COR-L47 (cell line): Measurements from ENCODE around the gene TRIP10.

Experiments
- DNase-seq: peaks from one replicate; lab custom pipeline; 2025; lab: John Stamatoyannopoulos, UW

The TRIP10 gene

GRCh38 chr19:6711605-6712004 is 27.9 kb upstream of the TRIP10 start:
- DNase-seq = no peak

- no peak for DNase-seq
Observed at GRCh38 chr19:6712231-6712630, 27.2 kb upstream of the TRIP10 start.

- DNase-seq = no peak
Observed at GRCh38 chr19:6712692-6713670, 26.5 kb upstream of the TRIP10 start.

DNA sequence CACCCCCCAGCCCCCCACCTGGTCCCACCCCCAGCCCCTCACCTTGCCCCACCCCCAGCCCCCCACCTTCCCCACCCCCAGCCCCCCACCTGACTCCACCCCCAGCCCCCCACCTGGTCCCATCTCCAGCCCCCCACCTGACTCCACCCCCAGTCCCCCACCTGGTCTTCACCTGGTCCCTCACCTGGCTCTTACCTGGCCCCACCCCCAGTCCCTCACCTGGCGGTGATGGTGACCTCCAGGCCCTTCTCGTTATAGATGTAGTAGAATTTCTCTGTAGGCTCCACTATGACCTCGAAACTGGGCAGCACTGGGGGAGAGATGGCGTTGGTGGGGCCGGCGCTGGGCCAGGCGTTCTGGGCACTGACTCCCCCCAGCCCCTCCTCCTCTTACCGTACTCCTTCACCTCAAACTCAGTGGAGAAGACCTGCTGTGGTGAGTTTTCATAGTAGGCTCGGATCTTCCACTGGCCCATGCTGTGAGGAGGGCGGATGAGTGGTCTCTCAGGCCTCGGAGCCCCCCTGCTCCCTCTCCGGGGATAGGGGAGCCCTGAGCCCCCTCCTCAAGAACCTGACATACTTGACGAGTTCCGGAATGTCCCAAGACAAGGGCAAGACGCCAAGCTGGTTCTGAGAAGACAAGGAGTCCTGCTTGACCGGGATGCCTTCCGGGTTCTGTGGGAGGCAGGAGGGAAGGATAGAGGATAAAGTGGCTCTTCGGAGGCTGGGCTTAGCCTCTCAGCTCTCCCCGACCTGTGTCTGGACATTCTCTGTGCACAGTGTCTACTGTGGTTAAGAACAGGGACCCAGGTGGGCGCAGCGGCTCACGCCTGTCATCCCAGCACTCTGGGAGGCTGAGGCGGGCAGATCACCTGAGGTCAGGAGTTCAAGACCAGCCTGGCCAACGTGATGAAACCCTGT is 25.4 kb upstream of the TRIP10 start:
- DNase-seq = no peak

GRCh38 chr19:6714749-6715555 is 24.5 kb upstream of the TRIP10 start:
- no peak for DNase-seq

DNA sequence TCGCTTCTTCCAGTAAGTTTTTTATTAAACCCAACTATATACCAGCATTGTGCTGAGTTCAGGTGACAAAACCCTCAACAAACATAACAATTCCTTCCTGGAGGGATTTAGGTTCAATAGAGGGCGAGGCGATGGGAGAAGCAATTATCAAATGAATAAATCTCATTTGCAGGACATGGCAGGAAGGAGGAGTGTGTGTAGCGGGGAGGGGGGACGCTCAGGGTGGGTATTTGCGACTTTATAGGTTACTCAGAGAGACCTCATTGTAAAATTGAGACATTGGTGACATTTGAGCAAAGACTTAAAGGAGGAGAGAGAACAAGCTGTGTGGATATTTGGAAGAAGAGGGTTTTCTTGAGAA is 22.9 kb upstream of the TRIP10 start:
- DNase-seq = no peak

GRCh38 chr19:6717036-6717435 is 22.4 kb upstream of the TRIP10 start:
- DNase-seq = no peak

DNA sequence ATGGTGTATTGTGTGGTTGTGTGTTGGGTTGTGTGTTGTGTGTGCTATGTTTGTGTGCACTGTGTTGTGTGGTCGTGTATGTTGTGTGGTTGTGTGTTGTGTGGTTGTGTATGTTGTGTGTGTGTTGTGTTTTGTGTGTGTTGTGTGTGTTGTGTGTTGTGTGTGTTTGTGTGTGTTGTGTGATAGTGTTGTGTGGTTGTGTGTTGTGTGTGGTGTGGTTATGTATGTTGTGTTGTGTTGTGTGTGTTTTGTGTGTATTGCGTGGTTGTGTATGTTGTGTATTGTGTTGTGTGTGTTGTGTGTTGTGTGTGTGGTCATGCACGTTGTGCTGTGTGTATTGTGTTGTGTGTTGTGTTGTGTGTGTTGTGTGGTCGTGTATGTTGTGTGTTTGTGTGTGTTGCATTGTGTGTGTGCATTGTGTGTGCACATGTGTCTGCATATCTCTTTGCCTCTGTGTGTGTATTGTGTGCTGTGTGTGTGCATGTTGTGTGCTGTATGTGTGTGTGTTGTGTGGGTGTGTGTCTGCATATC is 22.0 kb upstream of the TRIP10 start:
- DNase-seq = no peak

DNA sequence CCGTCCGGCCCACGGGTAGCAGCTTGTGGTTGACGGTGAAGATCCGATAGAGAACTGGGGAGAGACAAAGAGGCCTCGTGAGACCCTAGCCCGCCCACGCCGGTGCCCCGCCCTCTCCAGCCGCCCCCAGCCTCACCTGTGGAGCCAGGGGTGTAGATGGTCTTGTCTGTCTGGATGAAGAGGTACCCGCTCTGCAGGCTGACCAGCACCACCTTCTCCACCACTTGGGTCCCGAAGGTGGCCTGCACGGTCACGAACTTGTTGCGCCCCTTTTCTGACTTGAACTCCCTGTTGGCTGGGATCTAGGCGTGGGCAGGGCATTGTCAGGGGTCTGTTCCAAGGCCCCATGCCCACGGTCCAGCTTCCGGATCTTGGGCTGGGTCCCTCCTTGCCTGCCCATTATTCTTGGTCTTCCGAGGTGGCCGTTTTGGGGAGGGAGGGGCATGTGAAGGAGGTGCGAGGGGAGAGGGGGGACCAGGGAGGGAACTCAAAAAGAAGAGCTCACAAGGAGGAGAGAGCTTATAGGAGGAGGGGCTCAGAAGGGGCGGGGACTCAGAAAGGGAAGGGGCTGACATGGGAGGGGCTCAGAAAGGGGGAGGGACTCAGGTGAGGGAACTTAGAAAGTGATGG is 21.3 kb upstream of the TRIP10 start:
- DNase-seq = no peak

GRCh38 chr19:6718741-6719539 is 20.5 kb upstream of the TRIP10 start:
- no peak for DNase-seq

- DNase-seq = no peak
Observed at GRCh38 chr19:6719540-6719861, 20.0 kb upstream of the TRIP10 start.

- no peak for DNase-seq
Observed at GRCh38 chr19:6719992-6720368, 19.5 kb upstream of the TRIP10 start.

GRCh38 chr19:6720369-6721137 is 18.9 kb upstream of the TRIP10 start, which contains the start of gene C3:
C3 (minus strand) TSS chr19:6720650; CDS start chr19:6720589, 61 bp downstream.
- DNase-seq = no peak

DNA sequence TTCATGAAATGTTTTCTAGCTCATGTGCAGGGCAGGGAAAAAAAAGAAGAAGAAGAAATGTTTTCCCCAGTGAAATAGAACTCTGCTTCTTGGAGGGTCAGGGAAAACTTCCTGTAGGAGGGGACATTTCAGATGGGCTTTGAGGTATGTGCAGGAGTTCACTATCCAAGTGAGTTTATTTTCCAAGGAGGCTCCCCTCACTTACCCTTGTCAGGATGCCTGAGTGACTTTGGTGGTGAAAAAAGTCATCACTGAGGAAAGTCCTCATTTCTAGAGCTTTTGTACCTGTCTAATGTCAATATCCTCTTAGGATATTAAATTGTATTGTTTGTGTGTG is 18.4 kb upstream of the TRIP10 start:
- no peak for DNase-seq

DNA sequence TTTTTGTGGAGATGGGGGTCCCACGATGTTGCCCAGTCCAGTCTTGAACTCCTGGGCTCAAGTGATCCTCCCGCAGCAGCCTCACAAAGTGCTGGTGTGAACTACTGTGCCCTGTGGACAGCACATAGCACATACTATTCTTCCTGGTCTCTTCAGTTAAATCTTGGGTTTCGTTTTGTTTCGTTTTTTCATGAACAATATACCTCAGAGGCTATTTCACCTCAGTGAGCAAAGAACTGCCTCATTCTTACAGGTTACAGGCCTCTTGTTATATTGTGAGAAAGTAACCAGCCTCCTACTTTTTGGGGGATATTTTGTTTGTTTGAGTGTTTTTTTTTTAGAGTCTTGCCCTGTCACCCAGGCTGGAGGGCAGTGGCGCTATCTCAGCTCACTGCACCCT is 17.7 kb upstream of the TRIP10 start:
- DNase-seq = no peak

DNA sequence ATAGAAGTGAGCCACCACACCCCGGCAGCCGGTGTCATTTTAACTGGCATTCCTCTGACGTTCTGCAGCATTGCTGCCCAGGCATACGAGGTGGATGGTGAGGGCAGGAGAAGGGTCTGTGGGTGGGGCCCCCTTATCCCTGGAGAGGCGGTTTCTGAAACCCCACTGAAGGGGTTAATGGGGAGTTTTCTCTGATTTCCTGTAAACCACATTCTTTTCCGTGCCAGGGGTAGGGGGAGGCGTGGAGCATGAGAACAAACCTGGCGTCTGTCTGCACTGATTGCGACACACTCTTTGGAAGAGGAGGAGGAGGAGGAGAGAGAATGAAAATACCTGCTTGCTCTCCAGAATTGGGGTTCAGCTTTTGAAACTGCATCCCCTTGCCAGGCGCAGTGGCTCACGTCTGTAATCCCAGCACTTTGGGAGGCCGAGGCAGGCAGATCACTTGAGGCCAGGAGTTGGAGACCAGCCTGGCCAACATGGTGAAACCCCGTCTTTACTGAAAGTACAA is 16.3 kb upstream of the TRIP10 start:
- DNase-seq = no peak

DNA sequence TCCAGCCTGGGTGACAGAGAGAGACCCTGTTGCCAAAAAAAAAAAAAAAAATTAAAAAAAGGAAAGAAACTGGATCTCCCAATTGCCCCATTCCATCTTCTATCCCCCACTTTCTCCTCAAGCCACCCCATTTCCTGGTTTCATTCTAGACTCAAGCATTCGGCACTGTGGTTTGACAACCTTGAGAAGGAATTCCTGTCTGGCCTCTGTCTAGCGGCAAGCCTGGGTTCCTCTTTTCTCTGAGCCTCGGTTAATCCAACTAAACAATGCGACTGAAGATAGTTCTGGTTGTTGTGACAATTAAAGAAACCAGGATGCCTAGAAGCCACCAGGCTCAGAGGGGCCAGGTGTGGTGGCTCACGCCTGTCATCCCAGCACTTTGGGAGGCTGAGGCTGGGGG is 15.7 kb upstream of the TRIP10 start:
- no peak for DNase-seq

DNA sequence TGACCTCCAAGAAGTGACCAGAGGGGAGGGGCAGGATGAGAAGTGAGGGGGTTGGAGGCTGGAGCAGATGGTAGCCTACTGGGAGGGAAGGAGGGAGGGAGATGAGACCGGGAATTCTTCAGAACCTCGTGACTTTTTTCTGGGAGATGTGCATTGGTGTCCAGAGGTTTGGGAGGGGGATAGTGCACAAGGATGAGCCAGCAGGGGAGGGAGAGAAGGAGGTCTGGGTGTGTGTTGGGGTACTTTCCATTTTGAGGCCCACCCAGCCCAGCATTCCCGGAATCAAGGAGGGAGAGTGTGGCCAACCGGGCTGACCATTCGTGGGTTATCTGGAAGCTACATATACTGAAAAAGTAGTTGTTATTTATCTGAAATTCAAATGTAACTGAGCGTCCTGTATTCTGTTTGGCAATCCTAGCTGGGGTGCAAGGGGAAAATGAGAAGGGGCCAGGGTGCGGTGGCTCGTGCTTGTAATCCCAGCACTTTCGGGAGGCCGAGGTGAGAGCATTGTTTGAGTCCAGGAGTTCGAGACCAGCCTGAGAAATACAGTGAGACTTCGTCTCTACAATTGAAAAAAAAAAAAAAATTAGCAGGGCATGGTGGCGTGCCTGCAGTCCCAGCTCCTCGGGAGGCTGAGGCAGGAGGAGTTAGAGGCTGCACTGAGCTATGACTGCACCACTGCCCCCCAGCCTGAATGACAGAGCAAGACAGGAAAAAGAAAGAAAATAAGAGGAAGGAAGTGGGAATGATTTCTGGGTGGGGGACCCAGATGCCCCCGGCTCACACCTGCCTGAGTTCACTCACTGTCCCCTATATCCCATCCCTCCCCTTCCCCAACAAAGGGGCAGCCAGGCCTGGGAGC is 14.6 kb upstream of the TRIP10 start:
- no peak for DNase-seq
